ENCODE results near the gene DNAJB8. TPM values are rescaled to one million over a fixed set of nuclear protein-coding genes. Genes with fewer than 3 reads are reported as not detected.

Gene DNAJB8
- total RNA-seq, 1 donor from 2014 or later: not detected

GRCh38 chr3:128442949-128443348, 23.7 kb downstream of the DNAJB8 start:
- ATAC-seq: no peak

- no peak for ATAC-seq
Measured at GRCh38 chr3:128442070-128442469, 24.6 kb downstream of the DNAJB8 start.

- ATAC-seq: no peak
Measured at GRCh38 chr3:128439226-128439625, 27.5 kb downstream of the DNAJB8 start.

GRCh38 chr3:128438488-128439072, 28.1 kb downstream of the DNAJB8 start:
- no peak for ATAC-seq

- ATAC-seq: no peak
Measured at GRCh38 chr3:128436214-128436613, 30.5 kb downstream of the DNAJB8 start.

GRCh38 chr3:128435561-128435960, 31.1 kb downstream of the DNAJB8 start:
- no peak for ATAC-seq

- ATAC-seq: peak; percentile 25
Measured at GRCh38 chr3:128435058-128435457, 31.6 kb downstream of the DNAJB8 start.

GRCh38 chr3:128434524-128434923, 32.2 kb downstream of the DNAJB8 start:
- no peak for ATAC-seq

- no peak for ATAC-seq
Measured at GRCh38 chr3:128433837-128434165, 32.9 kb downstream of the DNAJB8 start.

- ATAC-seq: no peak
Measured at GRCh38 chr3:128432971-128433836, 33.5 kb downstream of the DNAJB8 start.

- ATAC-seq: no peak
Measured at GRCh38 chr3:128432301-128432970, 34.3 kb downstream of the DNAJB8 start.

- no peak for ATAC-seq
Measured at GRCh38 chr3:128431803-128432300, 34.8 kb downstream of the DNAJB8 start.

GRCh38 chr3:128430731-128431130, 36.0 kb downstream of the DNAJB8 start:
- ATAC-seq: no peak

- ATAC-seq: no peak
Measured at GRCh38 chr3:128430301-128430700, 36.4 kb downstream of the DNAJB8 start.

- no peak for ATAC-seq
Measured at GRCh38 chr3:128429751-128430150, 36.9 kb downstream of the DNAJB8 start.

GRCh38 chr3:128429275-128429674, 37.4 kb downstream of the DNAJB8 start:
- no peak for ATAC-seq

GRCh38 chr3:128427872-128428822, 38.5 kb downstream of the DNAJB8 start:
- ATAC-seq: no peak

- no peak for ATAC-seq
Measured at GRCh38 chr3:128427175-128427857, 39.4 kb downstream of the DNAJB8 start.

GRCh38 chr3:128426128-128426921, 40.4 kb downstream of the DNAJB8 start:
- ATAC-seq: peak; percentile 83

- no peak for ATAC-seq
Measured at GRCh38 chr3:128425846-128426127, 40.9 kb downstream of the DNAJB8 start.

Measured in esophagus mucosa (tissue), 1 donor.